ENCODE measurements around the gene SLC34A3.

SLC34A3 gene

GRCh38 chr9:137190315-137190856 lies 40.3 kb upstream of the SLC34A3 start:
- no peak for DNase-seq (ENCODE audit: low read depth, low spot score)
- no peak overlapping the region for H3K4me3 ChIP-seq (ENCODE audit: low read depth, low read length)
- TF ChIP-seq, protein P1, sequence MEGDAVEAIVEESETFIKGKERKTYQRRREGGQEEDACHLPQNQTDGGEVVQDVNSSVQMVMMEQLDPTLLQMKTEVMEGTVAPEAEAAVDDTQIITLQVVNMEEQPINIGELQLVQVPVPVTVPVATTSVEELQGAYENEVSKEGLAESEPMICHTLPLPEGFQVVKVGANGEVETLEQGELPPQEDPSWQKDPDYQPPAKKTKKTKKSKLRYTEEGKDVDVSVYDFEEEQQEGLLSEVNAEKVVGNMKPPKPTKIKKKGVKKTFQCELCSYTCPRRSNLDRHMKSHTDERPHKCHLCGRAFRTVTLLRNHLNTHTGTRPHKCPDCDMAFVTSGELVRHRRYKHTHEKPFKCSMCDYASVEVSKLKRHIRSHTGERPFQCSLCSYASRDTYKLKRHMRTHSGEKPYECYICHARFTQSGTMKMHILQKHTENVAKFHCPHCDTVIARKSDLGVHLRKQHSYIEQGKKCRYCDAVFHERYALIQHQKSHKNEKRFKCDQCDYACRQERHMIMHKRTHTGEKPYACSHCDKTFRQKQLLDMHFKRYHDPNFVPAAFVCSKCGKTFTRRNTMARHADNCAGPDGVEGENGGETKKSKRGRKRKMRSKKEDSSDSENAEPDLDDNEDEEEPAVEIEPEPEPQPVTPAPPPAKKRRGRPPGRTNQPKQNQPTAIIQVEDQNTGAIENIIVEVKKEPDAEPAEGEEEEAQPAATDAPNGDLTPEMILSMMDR (IDR thresholded peaks at IDR 0.05; ENCODE audit: low read depth, low read length), result no peak
- in situ Hi-C loops (cut with HindIII; ENCODE audit: low sequenced_read_pairs), result no loop called here

DNA sequence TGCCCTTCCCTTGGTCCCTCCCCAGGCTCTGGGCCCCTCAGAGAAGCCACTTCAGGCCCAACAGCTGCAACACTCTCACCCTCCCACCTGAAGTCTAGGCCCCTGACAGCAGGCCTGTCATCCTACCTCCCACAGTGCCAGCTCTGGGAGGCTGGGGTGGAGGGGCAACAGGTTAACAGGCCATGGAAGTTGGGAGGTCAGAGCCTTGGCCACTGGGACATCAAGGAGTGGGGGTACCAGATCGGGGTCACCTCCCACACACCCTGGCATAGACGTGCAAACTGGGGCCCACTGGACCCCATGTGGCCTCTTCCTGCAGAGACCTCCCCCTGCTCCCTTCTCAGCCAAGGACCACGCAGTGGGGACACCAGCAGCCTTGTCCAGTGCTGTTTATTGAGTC lies 39.5 kb upstream of the SLC34A3 start:
- DNase-seq (ENCODE audit: low read depth, low spot score), result no peak
- TF ChIP-seq, protein P1 (IDR thresholded peaks at IDR 0.05; ENCODE audit: low read depth, low read length), result no peak
- in situ Hi-C loops (cut with HindIII; ENCODE audit: low sequenced_read_pairs), result no loop called here
- no peak overlapping the region for H3K4me3 ChIP-seq (ENCODE audit: low read depth, low read length)

GRCh38 chr9:137191691-137192447 lies 38.8 kb upstream of the SLC34A3 start:
- in situ Hi-C loops (cut with HindIII; ENCODE audit: low sequenced_read_pairs), result no loop called here
- DNase-seq (ENCODE audit: low read depth, low spot score), result no peak
- TF ChIP-seq, protein P1 (IDR thresholded peaks at IDR 0.05; ENCODE audit: low read depth, low read length), result no peak
- no peak overlapping the region for H3K4me3 ChIP-seq (ENCODE audit: low read depth, low read length)

DNA sequence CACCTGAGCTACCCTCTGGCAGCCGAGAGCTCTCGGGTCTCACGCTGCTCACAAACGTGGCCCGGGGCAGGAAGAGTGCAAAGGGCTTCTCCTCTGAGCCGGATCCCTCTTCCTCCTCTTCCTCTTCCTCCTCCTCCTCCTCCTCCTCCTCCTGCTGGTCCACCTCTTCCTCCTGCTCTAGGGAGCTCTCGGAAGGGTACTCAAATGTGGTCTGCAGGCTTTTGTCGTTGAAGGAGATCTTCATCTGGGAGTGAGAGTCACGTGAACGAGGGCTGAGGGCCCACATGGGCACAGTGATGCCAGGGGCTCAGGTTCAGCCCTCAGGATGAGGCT lies 38.3 kb upstream of the SLC34A3 start:
- in situ Hi-C loops (cut with HindIII; ENCODE audit: low sequenced_read_pairs), result no loop called here
- H3K4me3 ChIP-seq (ENCODE audit: low read depth, low read length), result no peak overlapping the region
- TF ChIP-seq, protein P1 (IDR thresholded peaks at IDR 0.05; ENCODE audit: low read depth, low read length), result no peak
- DNase-seq (ENCODE audit: low read depth, low spot score), result no peak

GRCh38 chr9:137192859-137193258 lies 37.8 kb upstream of the SLC34A3 start:
- in situ Hi-C loops (cut with HindIII; ENCODE audit: low sequenced_read_pairs), result no loop called here
- H3K4me3 ChIP-seq (ENCODE audit: low read depth, low read length), result no peak overlapping the region
- TF ChIP-seq, protein P1 (IDR thresholded peaks at IDR 0.05; ENCODE audit: low read depth, low read length), result no peak
- DNase-seq (ENCODE audit: low read depth, low spot score), result no peak

DNA sequence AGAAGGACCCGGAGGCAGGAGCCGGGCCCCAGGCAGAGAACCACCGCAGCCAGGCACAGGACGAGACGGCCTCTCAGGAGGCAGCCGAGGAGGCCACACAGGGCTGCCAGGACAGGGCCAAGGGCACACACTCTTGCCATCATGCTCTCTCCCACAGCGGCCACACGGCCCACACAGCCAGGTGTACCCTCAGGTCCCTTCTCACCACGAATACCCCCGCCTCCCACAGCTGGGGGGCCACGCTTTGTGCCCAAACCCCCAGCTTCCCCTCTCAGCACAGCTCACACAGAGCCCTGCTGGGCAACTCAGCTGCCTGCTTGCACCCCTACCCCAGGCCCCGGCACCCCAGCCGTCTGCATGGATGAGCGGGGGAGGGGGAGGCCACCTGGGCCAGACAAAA lies 36.9 kb upstream of the SLC34A3 start:
- TF ChIP-seq, protein P1 (IDR thresholded peaks at IDR 0.05; ENCODE audit: low read depth, low read length), result no peak
- in situ Hi-C loops (cut with HindIII; ENCODE audit: low sequenced_read_pairs), result no loop called here
- no peak for DNase-seq (ENCODE audit: low read depth, low spot score)
- H3K4me3 ChIP-seq (ENCODE audit: low read depth, low read length), result no peak overlapping the region
